ENCODE results near the gene GLRA3.
"Not testable (repeated sequence)": the region's sequence is repeated elsewhere in the genome, so short reads cannot be mapped to it uniquely, and the experiment has no call there.

GLRA3 gene

DNA sequence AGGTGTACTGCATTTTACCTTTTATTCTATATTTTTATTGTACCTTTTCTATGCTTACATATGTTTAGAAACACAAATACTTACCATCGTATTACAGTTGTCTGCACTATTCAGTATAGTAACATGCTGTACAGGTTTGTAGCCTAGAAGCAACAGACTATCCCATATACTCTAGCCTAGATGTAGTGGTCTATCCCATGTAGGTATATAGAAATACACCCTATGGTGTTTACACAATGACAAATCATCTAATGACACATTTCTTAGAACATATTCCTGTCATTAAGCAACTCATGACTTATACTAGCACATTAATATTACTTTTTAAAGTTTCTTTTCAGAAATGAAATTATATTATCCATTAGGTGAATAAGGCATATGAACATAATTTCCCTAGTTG is 195.6 kb downstream of the GLRA3 start:
- H3K4me3 ChIP-seq (ENCODE audit: low read length) = no peak overlapping the region
- TF ChIP-seq, protein P1, sequence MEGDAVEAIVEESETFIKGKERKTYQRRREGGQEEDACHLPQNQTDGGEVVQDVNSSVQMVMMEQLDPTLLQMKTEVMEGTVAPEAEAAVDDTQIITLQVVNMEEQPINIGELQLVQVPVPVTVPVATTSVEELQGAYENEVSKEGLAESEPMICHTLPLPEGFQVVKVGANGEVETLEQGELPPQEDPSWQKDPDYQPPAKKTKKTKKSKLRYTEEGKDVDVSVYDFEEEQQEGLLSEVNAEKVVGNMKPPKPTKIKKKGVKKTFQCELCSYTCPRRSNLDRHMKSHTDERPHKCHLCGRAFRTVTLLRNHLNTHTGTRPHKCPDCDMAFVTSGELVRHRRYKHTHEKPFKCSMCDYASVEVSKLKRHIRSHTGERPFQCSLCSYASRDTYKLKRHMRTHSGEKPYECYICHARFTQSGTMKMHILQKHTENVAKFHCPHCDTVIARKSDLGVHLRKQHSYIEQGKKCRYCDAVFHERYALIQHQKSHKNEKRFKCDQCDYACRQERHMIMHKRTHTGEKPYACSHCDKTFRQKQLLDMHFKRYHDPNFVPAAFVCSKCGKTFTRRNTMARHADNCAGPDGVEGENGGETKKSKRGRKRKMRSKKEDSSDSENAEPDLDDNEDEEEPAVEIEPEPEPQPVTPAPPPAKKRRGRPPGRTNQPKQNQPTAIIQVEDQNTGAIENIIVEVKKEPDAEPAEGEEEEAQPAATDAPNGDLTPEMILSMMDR (IDR thresholded peaks at IDR 0.05; ENCODE audit: insufficient read depth, low read depth, low read length, missing control alignments) = no peak
- DNase-seq (ENCODE audit: low read depth) = peak; percentile 40

- DNase-seq (ENCODE audit: low read depth) = peak; percentile 65
- no peak overlapping the region for H3K4me3 ChIP-seq (ENCODE audit: low read length)
- TF ChIP-seq, protein P1 (IDR thresholded peaks at IDR 0.05; ENCODE audit: insufficient read depth, low read depth, low read length, missing control alignments) = peak; percentile 81
Observed at GRCh38 chr4:174631901-174632758, 196.9 kb downstream of the GLRA3 start.

- DNase-seq (ENCODE audit: low read depth) = peak; percentile 49
- H3K4me3 ChIP-seq (ENCODE audit: low read length) = not testable (repeated sequence)
Observed at GRCh38 chr4:174629907-174630450, 199.1 kb downstream of the GLRA3 start.

GRCh38 chr4:174629265-174629664 is 199.8 kb downstream of the GLRA3 start:
- DNase-seq (ENCODE audit: low read depth) = peak; percentile 91
- no peak overlapping the region for H3K4me3 ChIP-seq (ENCODE audit: low read length)
- TF ChIP-seq, protein P1 (IDR thresholded peaks at IDR 0.05; ENCODE audit: insufficient read depth, low read depth, low read length, missing control alignments) = no peak

DNA sequence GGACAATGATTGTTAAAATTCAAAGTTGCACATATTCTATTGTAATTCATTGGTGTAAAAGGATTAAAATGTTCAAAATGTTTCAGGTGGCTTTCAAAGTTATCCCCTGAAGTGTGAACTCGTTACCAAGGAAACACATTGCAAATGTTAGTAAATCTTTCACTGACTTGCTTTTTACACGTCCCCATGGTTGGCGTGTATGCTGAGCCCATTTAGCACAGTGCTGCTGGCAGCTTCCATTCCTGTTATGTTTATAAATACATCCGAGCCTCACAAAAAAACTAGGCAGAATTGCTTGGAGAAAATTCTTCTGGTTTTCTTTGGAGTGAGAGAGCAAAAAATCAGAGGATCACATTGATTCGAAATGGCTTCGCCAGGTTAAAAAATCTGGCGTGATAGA is 200.9 kb downstream of the GLRA3 start:
- TF ChIP-seq, protein P1 (IDR thresholded peaks at IDR 0.05; ENCODE audit: insufficient read depth, low read depth, low read length, missing control alignments) = no peak
- no peak overlapping the region for H3K4me3 ChIP-seq (ENCODE audit: low read length)
- DNase-seq (ENCODE audit: low read depth) = no peak

DNA sequence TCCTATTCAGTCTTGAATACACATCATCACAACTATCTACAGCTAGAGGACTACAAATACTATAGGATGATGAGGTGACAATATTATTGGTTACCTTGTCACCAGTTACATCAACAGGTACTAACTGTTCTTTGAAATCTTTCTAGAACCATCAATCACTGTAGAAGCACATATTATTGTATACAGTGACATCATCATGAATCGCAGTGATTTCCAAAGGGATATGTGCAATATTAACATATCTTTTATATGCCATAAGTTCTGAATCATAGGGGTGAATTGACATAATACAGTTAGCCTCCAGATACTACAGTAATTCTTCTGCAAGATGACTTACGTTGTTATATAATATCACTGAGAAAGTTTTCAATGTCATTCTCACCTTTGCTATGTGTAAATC is 201.6 kb downstream of the GLRA3 start:
- peak; percentile 59 for DNase-seq (ENCODE audit: low read depth)
- H3K4me3 ChIP-seq (ENCODE audit: low read length) = no peak overlapping the region
- TF ChIP-seq, protein P1 (IDR thresholded peaks at IDR 0.05; ENCODE audit: insufficient read depth, low read depth, low read length, missing control alignments) = no peak

DNA sequence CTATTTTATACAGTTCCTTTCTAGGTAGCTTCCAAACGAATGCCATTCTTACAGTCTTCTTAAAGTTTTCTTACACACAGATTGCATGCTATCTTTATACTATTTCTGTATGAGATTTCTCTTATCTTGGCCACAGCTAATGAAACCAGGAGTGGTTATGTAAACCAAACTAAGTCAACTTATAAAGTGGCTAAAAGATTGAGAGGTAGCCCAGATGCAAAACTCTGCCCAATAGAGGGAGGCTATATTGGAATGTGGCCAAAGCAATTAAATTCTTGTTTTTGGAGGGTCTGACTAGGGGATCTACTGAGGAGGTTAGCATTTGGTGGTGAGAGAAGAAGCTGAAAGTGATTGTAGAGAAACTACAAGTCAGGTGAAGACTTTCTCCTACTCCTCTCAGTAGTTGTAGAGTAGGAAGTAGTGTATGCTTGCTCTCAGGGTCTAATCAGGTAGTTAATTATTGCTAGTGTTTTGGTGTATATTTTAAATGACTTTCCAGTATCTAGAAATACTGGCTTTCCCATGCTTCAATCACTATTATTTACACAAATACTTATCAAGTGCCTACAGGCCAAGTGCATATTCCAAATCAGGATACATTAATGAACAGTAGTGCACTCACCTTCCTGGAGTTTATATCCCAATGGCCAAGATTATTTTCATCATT is 202.6 kb downstream of the GLRA3 start:
- DNase-seq (ENCODE audit: low read depth) = no peak
- TF ChIP-seq, protein P1 (IDR thresholded peaks at IDR 0.05; ENCODE audit: insufficient read depth, low read depth, low read length, missing control alignments) = no peak
- H3K4me3 ChIP-seq (ENCODE audit: low read length) = no peak overlapping the region
